ENCODE data around the gene SACM1L. TPM values are rescaled to one million over a fixed set of nuclear protein-coding genes. Genes with fewer than 3 reads are reported as not detected.

Gene SACM1L
- total and polyA plus RNA-seq, 2 of the 13 experiments (the other 11 are each of a cell fraction or from before 2014, with no cell fraction given), result 15.1 to 27.8 TPM

DNA sequence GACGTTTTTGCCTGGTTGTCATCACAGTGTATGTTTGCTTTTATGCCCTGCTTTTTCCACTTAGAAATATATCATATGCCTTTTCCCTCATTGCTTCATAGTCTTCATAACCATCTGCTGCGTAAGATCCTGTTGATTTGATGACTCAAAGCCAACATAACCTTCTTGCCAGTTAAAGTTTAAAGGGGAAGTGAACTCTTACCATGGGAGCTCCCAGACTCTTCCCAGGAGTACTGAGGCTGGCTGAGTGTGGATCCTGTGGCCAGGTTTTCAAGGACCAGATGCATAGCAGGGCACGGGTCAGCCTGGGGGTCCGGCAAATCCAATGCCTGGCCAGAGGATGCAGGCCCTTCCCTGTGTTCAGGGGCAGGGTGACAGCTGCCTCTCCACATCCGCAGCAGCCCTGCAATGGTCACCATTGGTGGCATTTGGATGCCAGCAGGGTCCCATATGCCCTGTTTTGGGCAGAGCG is 42.0 kb upstream of the SACM1L start (continued):
- peak; percentile 43; the same call in 1 of the 2 replicates for TF ChIP-seq NR2F2 (IDR thresholded peaks at IDR 0.05; ENCODE audit: borderline replicate concordance, low read depth)
- peak; percentile 33 for TF ChIP-seq ASH2L (IDR thresholded peaks at IDR 0.05; ENCODE audit: insufficient read length, low read depth, low read length)
- TF ChIP-seq YEATS4 (CRISPR knock-in tag; IDR thresholded peaks at IDR 0.05; ENCODE audit: borderline replicate concordance), result no peak
- TF ChIP-seq, protein P1, sequence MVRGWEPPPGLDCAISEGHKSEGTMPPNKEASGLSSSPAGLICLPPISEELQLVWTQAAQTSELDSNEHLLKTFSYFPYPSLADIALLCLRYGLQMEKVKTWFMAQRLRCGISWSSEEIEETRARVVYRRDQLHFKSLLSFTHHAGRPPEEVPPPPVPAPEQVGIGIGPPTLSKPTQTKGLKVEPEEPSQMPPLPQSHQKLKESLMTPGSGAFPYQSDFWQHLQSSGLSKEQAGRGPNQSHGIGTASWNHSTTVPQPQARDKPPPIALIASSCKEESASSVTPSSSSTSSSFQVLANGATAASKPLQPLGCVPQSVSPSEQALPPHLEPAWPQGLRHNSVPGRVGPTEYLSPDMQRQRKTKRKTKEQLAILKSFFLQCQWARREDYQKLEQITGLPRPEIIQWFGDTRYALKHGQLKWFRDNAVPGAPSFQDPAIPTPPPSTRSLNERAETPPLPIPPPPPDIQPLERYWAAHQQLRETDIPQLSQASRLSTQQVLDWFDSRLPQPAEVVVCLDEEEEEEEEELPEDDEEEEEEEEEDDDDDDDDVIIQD (CRISPR knock-in tag; IDR thresholded peaks at IDR 0.05; ENCODE audit: low read depth), result peak; percentile 86
- TF ChIP-seq, protein P2, sequence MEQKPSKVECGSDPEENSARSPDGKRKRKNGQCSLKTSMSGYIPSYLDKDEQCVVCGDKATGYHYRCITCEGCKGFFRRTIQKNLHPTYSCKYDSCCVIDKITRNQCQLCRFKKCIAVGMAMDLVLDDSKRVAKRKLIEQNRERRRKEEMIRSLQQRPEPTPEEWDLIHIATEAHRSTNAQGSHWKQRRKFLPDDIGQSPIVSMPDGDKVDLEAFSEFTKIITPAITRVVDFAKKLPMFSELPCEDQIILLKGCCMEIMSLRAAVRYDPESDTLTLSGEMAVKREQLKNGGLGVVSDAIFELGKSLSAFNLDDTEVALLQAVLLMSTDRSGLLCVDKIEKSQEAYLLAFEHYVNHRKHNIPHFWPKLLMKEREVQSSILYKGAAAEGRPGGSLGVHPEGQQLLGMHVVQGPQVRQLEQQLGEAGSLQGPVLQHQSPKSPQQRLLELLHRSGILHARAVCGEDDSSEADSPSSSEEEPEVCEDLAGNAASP (CRISPR knock-in tag; IDR thresholded peaks at IDR 0.05; ENCODE audit: borderline replicate concordance), result peak; percentile 44; the same call in 1 of the 2 replicates
- 0 out of 2 replicates have a peak, but pooled peaks have one; percentile 39 for TF ChIP-seq FOXP1 (IDR thresholded peaks at IDR 0.05)
- TF ChIP-seq FOXP1 (CRISPR knock-in tag; IDR thresholded peaks at IDR 0.05), result peak; percentile 81
- TF ChIP-seq GABPA (IDR thresholded peaks at IDR 0.05; ENCODE audit: low read depth, low read length), result no peak
- TF ChIP-seq GABPA (CRISPR knock-in tag; IDR thresholded peaks at IDR 0.05; ENCODE audit: low read depth), result peak; percentile 71
- no peak for TF ChIP-seq ZNF674 (CRISPR knock-in tag; IDR thresholded peaks at IDR 0.05; ENCODE audit: low read depth)
- peak; percentile 26; the same call in 1 of the 2 replicates for TF ChIP-seq ZNF768 (CRISPR knock-in tag; IDR thresholded peaks at IDR 0.05)
- peak; percentile 89 for TF ChIP-seq RXRB (CRISPR knock-in tag; IDR thresholded peaks at IDR 0.05; ENCODE audit: borderline replicate concordance)
- TF ChIP-seq ZNF253 (CRISPR knock-in tag; IDR thresholded peaks at IDR 0.05; ENCODE audit: borderline replicate concordance), result no peak
- TF ChIP-seq, protein P3, sequence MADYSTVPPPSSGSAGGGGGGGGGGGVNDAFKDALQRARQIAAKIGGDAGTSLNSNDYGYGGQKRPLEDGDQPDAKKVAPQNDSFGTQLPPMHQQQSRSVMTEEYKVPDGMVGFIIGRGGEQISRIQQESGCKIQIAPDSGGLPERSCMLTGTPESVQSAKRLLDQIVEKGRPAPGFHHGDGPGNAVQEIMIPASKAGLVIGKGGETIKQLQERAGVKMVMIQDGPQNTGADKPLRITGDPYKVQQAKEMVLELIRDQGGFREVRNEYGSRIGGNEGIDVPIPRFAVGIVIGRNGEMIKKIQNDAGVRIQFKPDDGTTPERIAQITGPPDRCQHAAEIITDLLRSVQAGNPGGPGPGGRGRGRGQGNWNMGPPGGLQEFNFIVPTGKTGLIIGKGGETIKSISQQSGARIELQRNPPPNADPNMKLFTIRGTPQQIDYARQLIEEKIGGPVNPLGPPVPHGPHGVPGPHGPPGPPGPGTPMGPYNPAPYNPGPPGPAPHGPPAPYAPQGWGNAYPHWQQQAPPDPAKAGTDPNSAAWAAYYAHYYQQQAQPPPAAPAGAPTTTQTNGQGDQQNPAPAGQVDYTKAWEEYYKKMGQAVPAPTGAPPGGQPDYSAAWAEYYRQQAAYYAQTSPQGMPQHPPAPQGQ (CRISPR knock-in tag; IDR thresholded peaks at IDR 0.05; ENCODE audit: borderline replicate concordance), result no peak
- TF ChIP-seq HOXA3 (CRISPR knock-in tag; IDR thresholded peaks at IDR 0.05), result peak; percentile 19; the same call in 1 of the 2 replicates
- TF ChIP-seq HMG20A (CRISPR knock-in tag; IDR thresholded peaks at IDR 0.05; ENCODE audit: borderline replicate concordance), result peak; percentile 75; the same call in 1 of the 2 replicates
- peak; percentile 39; the same call in 1 of the 2 replicates for TF ChIP-seq NFIC (IDR thresholded peaks at IDR 0.05; ENCODE audit: low read length)
- TF ChIP-seq MAFK (conservative IDR thresholded peaks at IDR 0.05 in 1 of 2, IDR thresholded peaks at IDR 0.05 in 1 of 2; ENCODE audit: low read length in 2 of 2), result 0 out of 4 replicates have a peak, but pooled peaks of 1 of the 2 experiments have one; percentile 12
- no peak for TF ChIP-seq ZNF501 (CRISPR knock-in tag; IDR thresholded peaks at IDR 0.05)
- TF ChIP-seq MEIS2 (CRISPR knock-in tag; IDR thresholded peaks at IDR 0.05), result 0 out of 2 replicates have a peak, but pooled peaks have one; percentile 20
- TF ChIP-seq BCL6 (CRISPR knock-in tag; IDR thresholded peaks at IDR 0.05), result peak; percentile 76
- TF ChIP-seq THAP11 (CRISPR knock-in tag; IDR thresholded peaks at IDR 0.05), result peak; percentile 60
- TF ChIP-seq ZBTB38 (CRISPR knock-in tag; IDR thresholded peaks at IDR 0.05), result no peak
- TF ChIP-seq PPARG (CRISPR knock-in tag; conservative IDR thresholded peaks at IDR 0.05), result peak; percentile 90
- TF ChIP-seq CREM (IDR thresholded peaks at IDR 0.05), result peak; percentile 77
- no peak for TF ChIP-seq CREM (CRISPR knock-in tag; IDR thresholded peaks at IDR 0.05)
- peak; percentile 93 for TF ChIP-seq CEBPB (IDR thresholded peaks at IDR 0.05; ENCODE audit: borderline replicate concordance, low read depth, low read length)
